ENCODE results near the gene JAG1.

The JAG1 gene

GRCh38 chr20:10641467-10641866 is 32.3 kb downstream of the JAG1 start:
- in situ Hi-C loops (cut with HindIII; ENCODE audit: low sequenced_read_pairs), result no loop called here

GRCh38 chr20:10640897-10641296 is 32.9 kb downstream of the JAG1 start:
- in situ Hi-C loops (cut with HindIII; ENCODE audit: low sequenced_read_pairs), result no loop called here

GRCh38 chr20:10639737-10640556 is 33.9 kb downstream of the JAG1 start:
- in situ Hi-C loops (cut with HindIII; ENCODE audit: low sequenced_read_pairs), result no loop called here

- in situ Hi-C loops (cut with HindIII; ENCODE audit: low sequenced_read_pairs), result no loop called here
Observed at GRCh38 chr20:10639077-10639736, 34.6 kb downstream of the JAG1 start.

GRCh38 chr20:10637563-10637962 is 36.2 kb downstream of the JAG1 start:
- in situ Hi-C loops (cut with HindIII; ENCODE audit: low sequenced_read_pairs), result no loop called here

GRCh38 chr20:10637031-10637559 is 36.7 kb downstream of the JAG1 start:
- in situ Hi-C loops (cut with HindIII; ENCODE audit: low sequenced_read_pairs), result no loop called here

GRCh38 chr20:10636326-10636818 is 37.4 kb downstream of the JAG1 start:
- in situ Hi-C loops (cut with HindIII; ENCODE audit: low sequenced_read_pairs), result no loop called here

GRCh38 chr20:10635476-10636208 is 38.2 kb downstream of the JAG1 start:
- in situ Hi-C loops (cut with HindIII; ENCODE audit: low sequenced_read_pairs), result no loop called here

GRCh38 chr20:10634683-10635411 is 39.0 kb downstream of the JAG1 start:
- in situ Hi-C loops (cut with HindIII; ENCODE audit: low sequenced_read_pairs), result no loop called here

GRCh38 chr20:10634211-10634610 is 39.6 kb downstream of the JAG1 start:
- in situ Hi-C loops (cut with HindIII; ENCODE audit: low sequenced_read_pairs), result no loop called here

- in situ Hi-C loops (cut with HindIII; ENCODE audit: low sequenced_read_pairs), result no loop called here
Observed at GRCh38 chr20:10633718-10634117, 40.1 kb downstream of the JAG1 start.

- in situ Hi-C loops (cut with HindIII; ENCODE audit: low sequenced_read_pairs), result no loop called here
Observed at GRCh38 chr20:10632721-10633509, 40.9 kb downstream of the JAG1 start.

- in situ Hi-C loops (cut with HindIII; ENCODE audit: low sequenced_read_pairs), result no loop called here
Observed at GRCh38 chr20:10631126-10631525, 42.7 kb downstream of the JAG1 start.

GRCh38 chr20:10629946-10630650 is 43.7 kb downstream of the JAG1 start:
- in situ Hi-C loops (cut with HindIII; ENCODE audit: low sequenced_read_pairs), result no loop called here

GRCh38 chr20:10626896-10627295 is 46.9 kb downstream of the JAG1 start:
- in situ Hi-C loops (cut with HindIII; ENCODE audit: low sequenced_read_pairs), result no loop called here

- in situ Hi-C loops (cut with HindIII; ENCODE audit: low sequenced_read_pairs), result no loop called here
Observed at GRCh38 chr20:10625641-10626040, 48.2 kb downstream of the JAG1 start.

GRCh38 chr20:10622657-10623418 is 51.0 kb downstream of the JAG1 start:
- in situ Hi-C loops (cut with HindIII; ENCODE audit: low sequenced_read_pairs), result no loop called here

- in situ Hi-C loops (cut with HindIII; ENCODE audit: low sequenced_read_pairs), result no loop called here
Observed at GRCh38 chr20:10621149-10621548, 52.6 kb downstream of the JAG1 start.

Measured in endothelial cell of hepatic sinusoid (primary cell).